Measurements from ENCODE around the gene SERF2. TPM values are rescaled to one million over a fixed set of nuclear protein-coding genes. Genes with fewer than 3 reads are reported as not detected.
A peak's percentile ranks its signal among the peaks of the same experiment; 100 is the strongest.

The SERF2 gene
- total and polyA plus RNA-seq, 10 of the 15 experiments (the other 5 are each of a cell fraction or from before 2014, with no cell fraction given): 464 to 4,159 (median 1,014) TPM

GRCh38 chr15:43826508-43827341 is 34.6 kb downstream of the SERF2 start, which contains the start of gene WDR76 (continued):
- TF ChIP-seq MEF2A (IDR thresholded peaks at IDR 0.05; ENCODE audit: insufficient read depth, low read depth, low read length): no peak
- TF ChIP-seq TCF12 (IDR thresholded peaks at IDR 0.05; ENCODE audit: low read depth, low read length): no peak
- no peak for TF ChIP-seq ZBTB4 (CRISPR knock-in tag; IDR thresholded peaks at IDR 0.05)
- TF ChIP-seq HDAC2 (IDR thresholded peaks at IDR 0.05): no peak
- TF ChIP-seq SKIL (IDR thresholded peaks at IDR 0.05; ENCODE audit: low read depth, poor library complexity, severe bottlenecking): no peak
- TF ChIP-seq MXI1 (IDR thresholded peaks at IDR 0.05; ENCODE audit: low read depth, low read length): no peak
- TF ChIP-seq RUNX3 (IDR thresholded peaks at IDR 0.05; ENCODE audit: low read length): peak; percentile 46; the same call in 1 of the 2 replicates
- TF ChIP-seq IRF4 (IDR thresholded peaks at IDR 0.05; ENCODE audit: low read depth, low read length): no peak
- no peak for TF ChIP-seq NFYA (IDR thresholded peaks at IDR 0.05; ENCODE audit: borderline replicate concordance, low read depth, low read length)
- no peak for TF ChIP-seq SPI1 (IDR thresholded peaks at IDR 0.05; ENCODE audit: borderline replicate concordance, insufficient read depth, low read depth, low read length)
- no peak for TF ChIP-seq USF2 (IDR thresholded peaks at IDR 0.05; ENCODE audit: borderline replicate concordance, low read depth, low read length)
- TF ChIP-seq LARP7 (IDR thresholded peaks at IDR 0.05): peak; percentile 51; the same call in 1 of the 2 replicates
- no peak for TF ChIP-seq ELK1 (IDR thresholded peaks at IDR 0.05; ENCODE audit: low read depth, low read length)
- no peak for TF ChIP-seq ZNF622 (IDR thresholded peaks at IDR 0.05)
- peak; percentile 73 for TF ChIP-seq ZNF217 (IDR thresholded peaks at IDR 0.05)
- TF ChIP-seq ZSCAN29 (IDR thresholded peaks at IDR 0.05): no peak
- no peak for TF ChIP-seq ATF7 (IDR thresholded peaks at IDR 0.05; ENCODE audit: low read depth)
- peak; percentile 30 to 45; a peak in 3 of 4 replicates for TF ChIP-seq IKZF2 (IDR thresholded peaks at IDR 0.05)
- no peak for TF ChIP-seq SP1 (IDR thresholded peaks at IDR 0.05; ENCODE audit: low read depth, low read length)
- TF ChIP-seq SUPT20H (IDR thresholded peaks at IDR 0.05; ENCODE audit: borderline replicate concordance, control insufficient read depth, low read depth, low read length): no peak
- TF ChIP-seq NFIC (IDR thresholded peaks at IDR 0.05; ENCODE audit: low read depth, low read length): no peak; the same call in 1 of the 2 replicates
- 0 out of 2 replicates have a peak, but pooled peaks have one; percentile 40 for TF ChIP-seq NR2F1 (conservative IDR thresholded peaks at IDR 0.05)
- no peak for TF ChIP-seq SREBF2 (IDR thresholded peaks at IDR 0.05; ENCODE audit: low read length)
